Glomerular visceral epithelial cell (primary cell): ENCODE data around the gene TMEM213.
"Not testable (repeated sequence)": the region's sequence is repeated elsewhere in the genome, so short reads cannot be mapped to it uniquely, and the experiment has no call there.

ENCODE experiments used
- DNase-seq: peaks from one replicate; pipeline ENCODE4 v3.0.0-alpha.2; 2016; ENCODE audit errors: extremely low spot score

TMEM213 gene

GRCh38 chr7:138797046-138797445 is 748 bp upstream of the TMEM213 start:
- DNase-seq, result not testable (repeated sequence)

- DNase-seq, result no peak
Observed at GRCh38 chr7:138798836-138799235, 1.0 kb downstream of the TMEM213 start.

- no peak for DNase-seq
Observed at GRCh38 chr7:138799336-138800000, 1.7 kb downstream of the TMEM213 start.

GRCh38 chr7:138801256-138801655 is 3.5 kb downstream of the TMEM213 start:
- DNase-seq, result no peak

GRCh38 chr7:138802706-138803105 is 4.9 kb downstream of the TMEM213 start:
- DNase-seq, result no peak

- DNase-seq, result no peak
Observed at GRCh38 chr7:138804618-138805017, 6.8 kb downstream of the TMEM213 start.

- no peak for DNase-seq
Observed at GRCh38 chr7:138809346-138809745, 11.6 kb downstream of the TMEM213 start.

GRCh38 chr7:138811327-138811726 is 13.5 kb downstream of the TMEM213 start:
- not testable (repeated sequence) for DNase-seq

- no peak for DNase-seq
Observed at GRCh38 chr7:138813945-138814344, 16.2 kb downstream of the TMEM213 start.

- DNase-seq, result peak; percentile 7
Observed at GRCh38 chr7:138814816-138815332, 17.1 kb downstream of the TMEM213 start.

- no peak for DNase-seq
Observed at GRCh38 chr7:138816650-138817049, 18.9 kb downstream of the TMEM213 start.

GRCh38 chr7:138819625-138820024 is 21.8 kb downstream of the TMEM213 start:
- no peak for DNase-seq

GRCh38 chr7:138821912-138822311 is 24.1 kb downstream of the TMEM213 start:
- DNase-seq, result no peak

GRCh38 chr7:138822867-138823535 is 25.2 kb downstream of the TMEM213 start:
- DNase-seq, result no peak

GRCh38 chr7:138825049-138825721 is 27.4 kb downstream of the TMEM213 start:
- DNase-seq, result no peak

GRCh38 chr7:138828302-138828701 is 30.5 kb downstream of the TMEM213 start:
- DNase-seq, result no peak

GRCh38 chr7:138829335-138829734 is 31.5 kb downstream of the TMEM213 start:
- DNase-seq, result no peak

GRCh38 chr7:138832966-138833365 is 35.2 kb downstream of the TMEM213 start:
- no peak for DNase-seq

- no peak for DNase-seq
Observed at GRCh38 chr7:138833596-138833995, 35.8 kb downstream of the TMEM213 start.

- DNase-seq, result no peak
Observed at GRCh38 chr7:138834583-138834982, 36.8 kb downstream of the TMEM213 start.

- no peak for DNase-seq
Observed at GRCh38 chr7:138835087-138835486, 37.3 kb downstream of the TMEM213 start.

- no peak for DNase-seq
Observed at GRCh38 chr7:138837627-138838026, 39.8 kb downstream of the TMEM213 start.

- DNase-seq, result no peak
Observed at GRCh38 chr7:138838166-138838565, 40.4 kb downstream of the TMEM213 start.
